Activated CD4-positive, alpha-beta T cell treated with anti-CD3 and anti-CD28 coated beads, Interleukin-2, amount 50 U/mL, for 24 hours (primary cell): ENCODE data around the gene LAMTOR4.
"Not testable (repeated sequence)": the region's sequence is repeated elsewhere in the genome, so short reads cannot be mapped to it uniquely, and the experiment has no call there.

Experiments
- DNase-seq, 2 donors: peaks; one replicate each; pipeline ENCODE4 v3.0.0-alpha.2; 2020; ENCODE audit warnings: low read depth in 1 of 2, low spot score in 1 of 2

LAMTOR4 gene

DNA sequence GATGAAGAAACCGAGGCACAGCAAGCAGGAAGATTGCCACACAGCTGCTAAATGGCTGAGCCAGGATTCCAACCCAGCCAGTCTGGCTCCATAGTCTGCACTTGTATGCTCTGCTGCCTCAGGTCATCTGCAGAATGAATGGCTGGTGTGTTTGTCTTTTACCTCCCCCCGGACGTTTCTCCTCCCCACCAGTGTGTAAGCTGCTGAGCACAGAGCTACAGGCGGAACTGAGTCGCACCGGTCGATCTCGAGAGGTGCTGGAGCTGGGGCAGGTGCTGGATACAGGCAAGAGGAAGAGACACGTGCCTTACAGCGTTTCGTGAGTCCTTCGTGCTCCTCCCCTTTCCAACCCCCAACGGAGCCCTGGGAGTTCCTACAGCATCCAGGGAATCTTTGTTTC is 26.7 kb upstream of the LAMTOR4 start:
- no peak for DNase-seq

DNA sequence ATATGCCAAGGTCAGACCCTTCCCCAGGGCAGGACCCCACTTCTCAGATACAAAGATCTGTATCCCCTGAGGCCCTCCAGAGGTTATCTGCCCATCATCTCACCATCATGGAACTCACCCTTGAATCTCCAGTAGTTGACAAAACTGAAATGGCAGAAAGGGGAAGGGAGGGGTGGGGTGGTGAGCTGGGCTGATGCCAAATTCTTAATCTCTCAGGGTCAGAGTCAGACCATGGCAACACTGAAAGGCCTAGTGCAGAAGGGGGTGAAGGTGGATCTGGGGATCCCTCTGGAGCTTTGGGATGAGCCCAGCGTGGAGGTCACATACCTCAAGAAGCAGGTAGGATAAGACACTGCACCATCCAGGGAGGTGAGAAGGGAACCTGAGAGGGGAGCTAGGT is 26.1 kb upstream of the LAMTOR4 start:
- DNase-seq = no peak

DNA sequence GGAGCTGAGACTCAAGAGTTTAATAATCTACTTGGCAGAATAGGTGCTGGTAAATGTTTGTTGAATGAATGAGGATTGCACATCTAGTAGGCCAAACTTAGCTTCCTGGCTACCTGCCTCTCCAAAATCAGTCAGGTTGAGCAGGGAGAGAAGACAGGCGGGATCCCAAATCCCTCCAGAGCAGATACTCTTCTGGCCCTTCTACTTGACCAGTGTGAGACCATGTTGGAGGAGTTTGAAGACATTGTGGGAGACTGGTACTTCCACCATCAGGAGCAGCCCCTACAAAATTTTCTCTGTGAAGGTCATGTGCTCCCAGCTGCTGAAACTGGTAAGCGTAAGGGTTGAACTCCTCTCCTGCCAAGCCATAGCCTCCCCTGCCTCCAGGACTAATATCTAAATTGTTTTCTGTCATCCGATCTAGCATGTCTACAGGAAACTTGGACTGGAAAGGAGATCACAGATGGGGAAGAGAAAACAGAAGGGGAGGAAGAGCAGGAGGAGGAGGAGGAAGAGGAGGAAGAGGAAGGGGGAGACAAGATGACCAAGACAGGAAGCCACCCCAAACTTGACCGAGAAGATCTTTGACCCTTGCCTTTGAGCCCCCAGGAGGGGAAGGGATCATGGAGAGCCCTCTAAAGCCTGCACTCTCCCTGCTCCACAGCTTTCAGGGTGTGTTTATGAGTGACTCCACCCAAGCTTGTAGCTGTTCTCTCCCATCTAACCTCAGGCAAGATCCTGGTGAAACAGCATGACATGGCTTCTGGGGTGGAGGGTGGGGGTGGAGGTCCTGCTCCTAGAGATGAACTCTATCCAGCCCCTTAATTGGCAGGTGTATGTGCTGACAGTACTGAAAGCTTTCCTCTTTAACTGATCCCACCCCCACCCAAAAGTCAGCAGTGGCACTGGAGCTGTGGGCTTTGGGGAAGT is 24.2 kb upstream of the LAMTOR4 start:
- no peak for DNase-seq

- DNase-seq = no peak
These were observed 22.3 kb upstream of the LAMTOR4 start for GRCh38 chr7:100126239-100126930.

GRCh38 chr7:100126931-100127865 is 21.5 kb upstream of the LAMTOR4 start, which contains the start of gene MBLAC1:
Gene MBLAC1 (plus strand): TSS chr7:100126967. CDS start chr7:100127396, 429 bp downstream.
- DNase-seq = peak; percentile 87 to 90

DNA sequence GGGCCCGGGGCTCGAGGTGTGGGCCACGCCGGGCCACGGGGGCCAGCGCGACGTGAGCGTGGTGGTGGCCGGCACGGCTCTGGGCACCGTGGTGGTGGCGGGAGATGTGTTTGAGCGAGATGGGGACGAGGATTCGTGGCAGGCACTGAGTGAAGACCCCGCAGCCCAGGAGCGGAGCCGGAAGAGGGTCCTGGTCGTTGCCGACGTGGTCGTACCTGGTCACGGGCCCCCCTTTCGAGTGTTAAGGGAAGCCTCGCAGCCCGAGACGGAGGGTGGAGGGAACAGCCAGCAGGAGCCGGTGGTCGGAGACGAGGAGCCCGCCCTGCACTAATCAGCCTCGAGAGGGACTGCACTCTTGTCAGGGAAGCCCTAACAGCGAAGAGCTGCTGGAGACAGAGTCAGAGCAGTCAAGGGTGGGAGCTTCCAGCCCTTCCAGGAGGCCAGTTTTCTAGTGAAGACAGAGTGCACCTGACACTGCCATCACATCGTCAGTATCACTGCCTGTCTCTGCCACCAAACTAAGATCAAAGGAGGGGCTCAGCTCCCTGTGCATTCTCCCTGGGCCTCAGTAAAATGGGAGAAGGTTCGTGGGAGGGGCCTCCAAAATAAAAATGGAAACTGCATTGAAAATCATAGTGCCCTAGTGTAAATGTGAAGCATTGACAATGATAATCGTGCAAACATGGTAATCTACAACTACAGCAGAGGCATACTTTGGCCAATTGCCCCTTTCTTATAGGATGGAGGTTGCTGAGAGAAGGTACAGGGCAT is 20.7 kb upstream of the LAMTOR4 start:
- DNase-seq = peak in 1 of 2 donors; percentile 9

- no peak for DNase-seq
These were observed 20.1 kb upstream of the LAMTOR4 start for GRCh38 chr7:100128637-100128963.

DNA sequence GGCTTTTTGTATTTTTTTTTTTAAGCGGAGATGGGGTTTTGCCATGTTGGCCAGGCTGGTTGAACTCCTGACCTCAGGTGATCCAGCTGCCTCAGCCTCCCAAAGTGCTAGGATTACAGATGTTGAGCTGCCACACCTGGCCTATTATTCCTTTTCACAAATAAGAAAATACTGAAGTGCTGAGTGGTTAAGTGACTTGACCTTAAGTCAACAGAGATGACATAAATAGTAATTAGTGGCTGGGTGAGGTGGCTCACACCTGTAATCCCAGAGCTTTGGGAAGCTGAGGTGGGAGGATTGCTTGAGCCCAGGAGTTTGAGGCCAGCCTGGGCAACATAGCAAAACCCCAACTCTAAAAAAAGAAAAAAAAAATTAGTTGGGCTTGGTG is 18.5 kb upstream of the LAMTOR4 start:
- DNase-seq = not testable (repeated sequence)

- DNase-seq = peak; percentile 72 to 74
These were observed 17.9 kb upstream of the LAMTOR4 start for GRCh38 chr7:100130608-100131453.

- no peak for DNase-seq
These were observed 16.6 kb upstream of the LAMTOR4 start for GRCh38 chr7:100132126-100132525.

GRCh38 chr7:100132697-100133151 is 16.0 kb upstream of the LAMTOR4 start:
- peak in 1 of 2 donors; percentile 30 for DNase-seq

GRCh38 chr7:100137851-100138760 is 10.6 kb upstream of the LAMTOR4 start:
- DNase-seq = no peak

GRCh38 chr7:100141555-100141949 is 7.2 kb upstream of the LAMTOR4 start:
- no peak for DNase-seq

DNA sequence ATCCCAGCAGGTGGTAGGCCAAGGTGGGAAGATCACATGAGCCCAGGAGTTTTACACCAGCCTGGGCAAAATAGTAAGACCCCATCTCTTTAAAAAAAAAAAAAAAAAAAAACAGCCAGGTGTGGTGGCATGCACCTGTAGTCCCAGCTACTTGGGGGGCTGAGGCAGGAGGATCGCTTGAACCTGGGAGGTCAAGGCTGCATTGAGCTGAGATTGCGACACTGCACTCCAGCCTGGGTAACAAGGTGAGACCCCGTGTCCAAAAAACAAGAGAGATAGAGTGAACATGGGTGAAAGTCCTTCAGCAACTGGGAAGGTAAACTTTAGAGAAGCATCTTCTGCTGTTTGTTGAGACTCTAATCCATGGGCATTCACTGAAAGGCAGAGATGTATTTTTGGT is 6.3 kb upstream of the LAMTOR4 start:
- no peak for DNase-seq

GRCh38 chr7:100146350-100146749 is 2.4 kb upstream of the LAMTOR4 start:
- DNase-seq = not testable (repeated sequence)

GRCh38 chr7:100147278-100147677 is 1.4 kb upstream of the LAMTOR4 start:
- no peak for DNase-seq

DNA sequence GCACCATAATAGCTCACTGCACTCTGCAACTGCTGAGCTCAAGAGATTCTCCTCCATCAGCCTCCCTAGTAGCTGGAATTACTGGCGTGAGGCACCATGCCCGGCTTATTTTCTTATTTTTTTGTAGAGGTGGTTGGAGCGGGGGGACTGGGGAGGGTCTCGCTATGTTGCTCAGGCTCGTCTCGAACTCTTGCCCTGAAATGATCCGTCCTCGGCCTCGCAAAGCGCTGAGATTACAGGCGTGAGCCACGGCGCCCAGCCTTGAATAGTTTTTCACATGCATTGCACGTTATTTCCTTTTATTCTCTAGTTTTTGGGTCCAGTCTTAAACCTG is 526 bp upstream of the LAMTOR4 start:
- DNase-seq = no peak

DNA sequence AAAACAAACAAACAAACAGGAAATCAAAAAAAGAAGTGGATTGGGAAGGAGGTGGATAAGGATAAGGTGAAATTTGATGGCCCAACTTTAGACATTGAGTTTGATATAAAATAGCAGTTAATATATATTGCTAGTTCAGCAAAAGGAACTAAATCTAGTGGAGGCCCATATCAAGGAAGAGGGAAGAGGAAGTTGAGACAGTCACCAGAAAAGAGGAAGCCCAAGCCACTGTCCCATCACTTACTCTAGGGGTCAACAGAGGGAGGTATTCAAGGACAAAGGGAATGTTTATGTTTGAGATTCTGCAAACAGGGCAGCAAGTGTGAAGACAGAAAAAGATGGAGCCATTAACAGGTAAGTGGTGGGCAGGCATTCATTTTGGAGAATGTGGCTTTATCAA is 3.7 kb downstream of the LAMTOR4 start:
- DNase-seq = no peak
